NCI-H2081 treated with DMSO at 0.1 percent for 48 hours (cell line): ENCODE measurements around the gene VSTM4.

Source experiments
- DNase-seq: peaks from one replicate; lab custom pipeline; 2025; lab: John Stamatoyannopoulos, UW

The VSTM4 gene

GRCh38 chr10:49007129-49007528 lies 108.2 kb downstream of the VSTM4 start:
- DNase-seq: no peak

- no peak for DNase-seq
Observed at GRCh38 chr10:49005270-49005669, 110.1 kb downstream of the VSTM4 start.

GRCh38 chr10:49001870-49002672 lies 113.3 kb downstream of the VSTM4 start:
- DNase-seq: peak; percentile 26

- DNase-seq: no peak
Observed at GRCh38 chr10:49001402-49001801, 113.9 kb downstream of the VSTM4 start.

GRCh38 chr10:49000437-49001398 lies 114.6 kb downstream of the VSTM4 start:
- no peak for DNase-seq

- no peak for DNase-seq
Observed at GRCh38 chr10:48999346-48999745, 116.0 kb downstream of the VSTM4 start.

GRCh38 chr10:48996329-48996728 lies 119.0 kb downstream of the VSTM4 start:
- DNase-seq: no peak

GRCh38 chr10:48993627-48994026 lies 121.7 kb downstream of the VSTM4 start:
- DNase-seq: no peak

- no peak for DNase-seq
Observed at GRCh38 chr10:48990226-48990625, 125.1 kb downstream of the VSTM4 start.

- DNase-seq: no peak
Observed at GRCh38 chr10:48985621-48986158, 129.6 kb downstream of the VSTM4 start.

GRCh38 chr10:48983648-48984351 lies 131.5 kb downstream of the VSTM4 start:
- DNase-seq: no peak

GRCh38 chr10:48982584-48982983 lies 132.7 kb downstream of the VSTM4 start:
- DNase-seq: no peak

GRCh38 chr10:48981310-48981907 lies 133.9 kb downstream of the VSTM4 start:
- DNase-seq: no peak

GRCh38 chr10:48978318-48978717 lies 137.0 kb downstream of the VSTM4 start:
- no peak for DNase-seq

GRCh38 chr10:48976196-48976595 lies 139.1 kb downstream of the VSTM4 start:
- DNase-seq: no peak

GRCh38 chr10:48974510-48975156 lies 140.7 kb downstream of the VSTM4 start:
- no peak for DNase-seq

- DNase-seq: no peak
Observed at GRCh38 chr10:48973065-48973464, 142.3 kb downstream of the VSTM4 start.

- no peak for DNase-seq
Observed at GRCh38 chr10:48970654-48971053, 144.7 kb downstream of the VSTM4 start.

GRCh38 chr10:48970046-48970445 lies 145.3 kb downstream of the VSTM4 start:
- no peak for DNase-seq

GRCh38 chr10:48968036-48968435 lies 147.3 kb downstream of the VSTM4 start:
- DNase-seq: no peak

GRCh38 chr10:48965460-48965859 lies 149.9 kb downstream of the VSTM4 start:
- DNase-seq: no peak
